NCI-H1092 treated with DMSO at 0.1 percent for 48 hours (cell line): ENCODE data around the gene ITGAE.

Source experiments
- DNase-seq: peaks from one replicate; lab custom pipeline; 2025; lab: John Stamatoyannopoulos, UW

ITGAE gene

GRCh38 chr17:3817851-3818605 lies 17.0 kb upstream of the ITGAE start:
- DNase-seq, result no peak

GRCh38 chr17:3815925-3816324 lies 14.9 kb upstream of the ITGAE start:
- no peak for DNase-seq

- DNase-seq, result no peak
Measured at GRCh38 chr17:3815122-3815521, 14.1 kb upstream of the ITGAE start.

GRCh38 chr17:3814361-3814760 lies 13.4 kb upstream of the ITGAE start:
- DNase-seq, result no peak

- no peak for DNase-seq
Measured at GRCh38 chr17:3813171-3813570, 12.2 kb upstream of the ITGAE start.

GRCh38 chr17:3812771-3813170 lies 11.8 kb upstream of the ITGAE start:
- DNase-seq, result no peak

GRCh38 chr17:3812284-3812683 lies 11.3 kb upstream of the ITGAE start:
- DNase-seq, result no peak

- no peak for DNase-seq
Measured at GRCh38 chr17:3810019-3810418, 9.0 kb upstream of the ITGAE start.

- DNase-seq, result no peak
Measured at GRCh38 chr17:3809135-3809534, 8.1 kb upstream of the ITGAE start.

- DNase-seq, result no peak
Measured at GRCh38 chr17:3808701-3809100, 7.7 kb upstream of the ITGAE start.

GRCh38 chr17:3805581-3805980 lies 4.6 kb upstream of the ITGAE start:
- DNase-seq, result no peak

- DNase-seq, result no peak
Measured at GRCh38 chr17:3804503-3804931, 3.5 kb upstream of the ITGAE start.

GRCh38 chr17:3803308-3803640 lies 2.3 kb upstream of the ITGAE start:
- DNase-seq, result no peak

GRCh38 chr17:3802461-3803307 lies 1.7 kb upstream of the ITGAE start:
- DNase-seq, result no peak

GRCh38 chr17:3801792-3802191 lies 804 bp upstream of the ITGAE start:
- DNase-seq, result no peak

GRCh38 chr17:3801347-3801746 lies 359 bp upstream of the ITGAE start:
- DNase-seq, result no peak

- no peak for DNase-seq
Measured at GRCh38 chr17:3799181-3799945, 1.6 kb downstream of the ITGAE start.

- DNase-seq, result no peak
Measured at GRCh38 chr17:3798273-3799180, 2.5 kb downstream of the ITGAE start.

- no peak for DNase-seq
Measured at GRCh38 chr17:3796822-3797170, 4.2 kb downstream of the ITGAE start.

- no peak for DNase-seq
Measured at GRCh38 chr17:3796110-3796821, 4.7 kb downstream of the ITGAE start.
